HS-5 (cell line): ENCODE results near the gene CALCR.
"Not testable (repeated sequence)": the region's sequence is repeated elsewhere in the genome, so short reads cannot be mapped to it uniquely, and the experiment has no call there.

Source experiments
- DNase-seq: peaks from one replicate; pipeline ENCODE4 v3.0.0-alpha.2; 2012; ENCODE audit warnings: low read depth

CALCR gene

GRCh38 chr7:93559639-93560491 lies 14.7 kb downstream of the CALCR start:
- no peak for DNase-seq

GRCh38 chr7:93558705-93559614 lies 15.6 kb downstream of the CALCR start:
- DNase-seq = no peak

- no peak for DNase-seq
These were observed 22.6 kb downstream of the CALCR start for GRCh38 chr7:93551931-93552330.

GRCh38 chr7:93551063-93551895 lies 23.2 kb downstream of the CALCR start:
- no peak for DNase-seq

DNA sequence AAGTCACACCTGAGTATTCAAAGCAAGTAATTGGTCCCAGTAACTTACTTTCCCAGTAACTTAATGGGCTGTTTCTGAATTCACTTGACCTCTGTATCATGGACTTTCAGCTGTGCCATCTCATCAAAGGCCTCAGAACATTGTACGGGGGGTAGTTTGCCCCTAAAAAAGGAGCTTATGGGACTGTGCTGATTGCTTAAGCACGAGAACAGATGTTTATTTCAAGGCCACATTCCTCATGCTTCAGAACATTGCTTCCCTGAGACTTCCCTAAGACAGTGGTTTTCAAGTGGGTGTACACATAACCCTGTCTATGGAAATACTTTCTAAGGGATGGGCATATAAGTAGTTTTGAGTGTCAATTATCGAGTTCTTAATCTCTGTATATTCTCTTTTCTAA lies 26.8 kb downstream of the CALCR start:
- DNase-seq = no peak

DNA sequence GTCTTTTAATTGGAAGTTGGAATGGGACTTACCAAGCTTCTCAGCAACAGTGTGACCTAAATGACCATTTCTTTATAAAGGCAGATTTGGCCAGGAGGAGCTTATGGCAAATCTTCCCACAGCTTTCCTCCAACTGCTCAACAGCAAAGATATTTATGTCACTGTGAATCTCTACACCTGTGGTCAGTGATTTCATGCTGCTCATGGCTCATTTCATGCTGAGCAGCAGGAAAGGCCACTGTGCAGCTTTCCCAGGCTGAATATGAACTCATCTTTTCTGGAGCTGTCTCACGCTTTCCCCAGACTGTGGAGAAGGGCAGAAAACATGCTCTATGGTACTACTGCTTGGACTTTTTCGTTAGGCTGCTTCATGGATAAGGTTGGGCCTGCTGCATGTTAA lies 29.8 kb downstream of the CALCR start:
- no peak for DNase-seq

DNA sequence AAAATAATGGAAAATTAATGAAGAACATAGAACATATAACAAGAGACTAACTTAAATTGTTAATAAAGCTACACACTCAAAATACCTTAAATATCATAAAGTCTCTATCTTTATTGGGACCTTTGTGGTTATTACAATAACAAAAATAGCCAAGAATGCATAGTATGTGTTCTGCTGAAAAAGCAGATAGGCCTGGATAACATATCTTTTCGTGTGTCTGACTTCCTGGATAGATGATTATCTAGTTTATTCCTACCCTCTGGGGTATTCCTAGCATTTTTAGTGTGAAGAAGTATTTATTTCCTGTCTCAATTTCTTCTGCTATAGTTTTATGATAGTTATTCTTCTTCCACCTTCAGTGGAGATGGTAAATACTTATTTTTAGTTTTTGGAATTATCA lies 36.5 kb downstream of the CALCR start:
- no peak for DNase-seq

GRCh38 chr7:93535616-93536015 lies 38.9 kb downstream of the CALCR start:
- DNase-seq = no peak

- no peak for DNase-seq
These were observed 43.8 kb downstream of the CALCR start for GRCh38 chr7:93530701-93531100.

GRCh38 chr7:93516834-93517233 lies 57.7 kb downstream of the CALCR start:
- no peak for DNase-seq

GRCh38 chr7:93515144-93515543 lies 59.4 kb downstream of the CALCR start:
- DNase-seq = no peak

DNA sequence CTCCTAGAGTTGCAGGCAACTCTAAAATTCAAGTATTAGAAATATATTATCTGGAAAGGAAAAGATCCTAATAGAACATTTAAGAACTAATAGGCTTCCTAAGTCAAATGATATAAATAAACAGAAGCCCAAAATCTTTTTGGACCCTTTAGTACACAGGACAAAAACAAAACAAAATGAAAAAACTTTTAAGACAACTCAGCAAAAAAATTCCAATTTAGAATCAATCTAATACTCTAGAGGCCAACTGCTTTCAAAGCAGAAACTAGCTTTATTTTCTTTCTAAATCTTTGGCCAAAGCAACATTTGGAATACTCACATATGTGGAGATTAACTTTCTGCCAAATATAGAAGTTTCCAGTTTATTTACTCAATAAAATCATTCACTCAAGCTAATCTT lies 65.2 kb downstream of the CALCR start:
- no peak for DNase-seq

GRCh38 chr7:93503088-93503487 lies 71.4 kb downstream of the CALCR start:
- no peak for DNase-seq

DNA sequence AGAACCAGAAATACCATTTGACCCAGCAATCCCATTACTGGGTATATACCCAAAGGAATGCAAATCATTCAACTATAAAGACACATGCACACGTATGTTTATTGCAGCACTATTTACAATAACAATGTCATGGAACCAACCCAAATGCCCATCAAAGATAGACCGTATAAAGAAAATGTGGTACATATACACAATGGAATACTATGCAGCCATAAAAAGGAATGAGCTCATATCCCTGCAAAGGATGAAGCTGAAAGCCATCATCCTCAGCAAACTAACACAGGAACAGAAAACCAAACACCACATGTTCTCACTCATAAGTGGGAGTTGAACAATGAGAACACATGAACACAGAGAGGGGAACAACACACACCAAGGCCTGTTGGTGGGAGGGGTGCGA lies 82.7 kb downstream of the CALCR start:
- not testable (repeated sequence) for DNase-seq

DNA sequence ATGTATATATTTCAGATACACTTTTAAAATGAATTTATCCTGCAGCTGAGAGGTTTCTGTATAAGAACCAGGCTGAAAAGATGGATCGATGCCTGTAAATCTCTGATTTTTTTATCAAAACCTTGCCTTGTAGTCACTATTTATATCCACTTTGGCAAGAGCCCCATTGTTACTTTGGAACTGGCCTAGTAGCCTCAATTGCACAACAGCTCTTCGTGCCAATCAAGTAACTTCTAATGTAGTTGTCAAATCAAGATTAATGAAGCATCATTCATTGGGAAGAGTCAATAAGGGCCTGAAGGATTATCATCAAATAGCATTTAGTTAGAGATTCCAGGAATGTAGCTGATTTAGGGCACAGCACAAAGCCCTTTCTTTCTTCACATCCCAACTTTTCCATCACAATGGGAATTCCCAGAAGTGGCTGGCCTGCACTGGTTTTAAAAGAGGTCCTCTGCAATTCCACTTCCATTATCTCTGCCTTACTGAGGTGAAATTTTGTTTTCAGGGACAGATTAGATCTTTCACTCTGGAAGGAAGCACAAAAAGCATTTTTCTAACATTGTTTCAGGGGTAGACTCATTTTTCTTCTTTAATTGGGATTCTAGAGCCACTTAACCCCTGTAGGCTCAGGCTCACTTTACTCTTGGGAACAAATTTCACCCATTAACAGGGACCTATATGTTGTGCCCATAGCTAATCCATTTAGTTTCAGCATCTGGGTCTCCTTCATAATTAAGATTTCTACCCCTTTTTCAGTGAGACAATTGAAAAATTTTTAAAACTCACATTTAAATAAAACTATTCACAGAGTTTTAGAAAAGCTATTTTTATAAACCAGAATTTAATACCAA lies 97.8 kb downstream of the CALCR start:
- no peak for DNase-seq

- DNase-seq = no peak
These were observed 98.7 kb downstream of the CALCR start for GRCh38 chr7:93475811-93476210.

DNA sequence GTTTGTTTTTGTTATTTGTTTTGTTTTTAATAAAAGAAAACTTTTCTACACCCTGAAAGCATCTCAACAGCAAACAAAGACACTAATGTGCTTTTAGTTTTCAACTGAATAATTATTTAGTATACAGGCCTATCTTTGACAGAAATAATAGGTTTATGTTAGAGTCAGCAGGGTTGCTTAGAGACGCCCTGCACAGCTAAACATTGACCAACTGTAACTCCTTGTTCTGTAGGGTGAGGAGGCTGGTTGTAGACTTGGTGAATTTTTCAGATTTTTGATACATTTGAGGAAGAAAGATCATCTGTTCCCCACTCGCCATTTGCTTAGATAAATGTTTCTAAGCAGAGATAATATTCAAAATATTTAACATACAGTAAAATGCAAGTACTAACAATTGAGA lies 103.1 kb downstream of the CALCR start:
- no peak for DNase-seq

- DNase-seq = no peak
These were observed 110.8 kb downstream of the CALCR start for GRCh38 chr7:93463764-93464163.

DNA sequence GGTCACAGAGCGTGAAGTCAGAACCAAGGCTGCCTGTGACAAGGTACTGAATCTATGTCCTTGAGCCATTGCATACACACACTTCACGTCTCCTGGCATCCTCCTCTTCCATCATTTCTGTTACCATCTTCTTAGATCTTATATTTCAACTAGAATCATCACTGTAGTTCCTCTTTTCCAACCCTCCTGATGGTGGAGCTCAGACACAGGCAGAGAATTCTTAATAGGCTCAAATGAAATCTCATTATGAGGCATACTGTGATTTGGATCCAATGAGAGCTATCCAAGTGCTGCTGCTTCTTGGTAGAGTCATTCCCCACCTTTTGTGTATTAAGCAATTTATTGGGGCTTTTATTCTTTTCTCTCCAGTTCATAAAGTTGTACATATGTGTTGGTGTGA lies 113.2 kb downstream of the CALCR start:
- no peak for DNase-seq

DNA sequence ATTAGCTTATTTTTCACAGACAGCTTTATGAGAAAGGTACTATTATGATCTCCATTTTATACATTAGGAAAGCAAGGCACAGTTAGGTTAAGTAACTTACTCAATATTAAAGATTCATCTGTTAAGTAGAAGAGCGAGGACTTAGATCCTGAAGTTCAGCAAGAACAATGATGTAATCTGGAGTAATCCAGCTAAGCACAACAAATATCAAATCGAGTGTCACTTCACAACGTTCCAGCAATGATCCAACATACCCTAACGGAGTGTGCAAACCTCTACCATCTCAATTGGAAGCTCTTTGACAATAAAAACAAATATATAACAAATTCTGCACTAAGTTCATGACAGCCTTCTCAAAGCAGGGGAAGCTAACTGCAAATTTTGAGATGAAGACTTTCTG lies 121.3 kb downstream of the CALCR start:
- no peak for DNase-seq

DNA sequence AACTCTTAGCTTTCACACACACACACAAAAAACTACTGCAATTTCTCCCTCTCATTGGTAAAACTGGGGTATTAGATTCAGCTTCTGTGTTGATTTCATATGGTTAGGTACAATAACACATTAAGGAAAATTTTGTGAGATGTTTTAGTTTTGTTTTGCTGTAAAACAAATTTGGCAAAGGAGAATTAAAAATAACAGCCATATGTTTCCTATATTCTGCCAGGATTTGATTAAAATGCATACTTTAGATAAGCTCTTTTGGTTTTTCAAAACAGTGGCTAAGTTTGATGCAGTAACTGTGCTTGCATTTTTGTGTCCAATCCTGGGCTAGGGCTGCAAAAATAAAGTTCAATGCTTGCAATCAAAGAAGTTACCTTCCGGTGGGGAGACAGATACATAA lies 126.3 kb downstream of the CALCR start:
- no peak for DNase-seq
